GM23338 (cell line): ENCODE measurements around the gene XPO6. TPM values are rescaled to one million over a fixed set of nuclear protein-coding genes. Genes with fewer than 3 reads are reported as not detected.

Experiments
- ATAC-seq: fragments of 200-7000 bp; cut with Tn5 transposase; 3 replicates; pipeline ENCODE4 v1.9.1; 2020
- DNase-seq: peaks from one replicate; pipeline ENCODE4 v3.0.0-alpha.2; 2015; ENCODE audit warnings: low spot score
- H2AFZ ChIP-seq: fragments of 200-600 bp; sonication (generic); 2 replicates; pipeline ENCODE4 v1.8.0; 2016; ENCODE audit warnings: antibody characterized with exemption, mild to moderate bottlenecking, moderate library complexity
- H3F3A ChIP-seq: fragments of 200-600 bp; sonication (generic); replicated peaks from 2 replicates; pipeline ENCODE4 v1.8.0; 2017; ENCODE audit warnings: antibody characterized with exemption, mixed run types, low read depth
- H3K27ac ChIP-seq: fragments of 200-600 bp; sonication (generic); 2 replicates; pipeline ENCODE4 v1.6.1; 2016; ENCODE audit warnings: low read depth
- H3K27me3 ChIP-seq: fragments of 200-600 bp; sonication (generic); 2 replicates; pipeline ENCODE4 v1.8.0; 2016; ENCODE audit warnings: mild to moderate bottlenecking, mixed run types, moderate library complexity; ENCODE audit not compliant: insufficient read depth
- H3K36me3 ChIP-seq: fragments of 200-600 bp; sonication (generic); 2 replicates; pipeline ENCODE4 v1.8.0; 2016; ENCODE audit warnings: mild to moderate bottlenecking; ENCODE audit not compliant: insufficient read depth
- H3K4me1 ChIP-seq: fragments of 200-600 bp; sonication (generic); 2 replicates; pipeline ENCODE4 v1.8.0; 2016; ENCODE audit warnings: mild to moderate bottlenecking, moderate library complexity; ENCODE audit not compliant: insufficient read depth
- H3K4me2 ChIP-seq: fragments of 200-600 bp; sonication (generic); 2 replicates; pipeline ENCODE4 v1.7.1; 2017; ENCODE audit warnings: mixed run types
- H3K4me3 ChIP-seq: fragments of 200-600 bp; sonication (generic); 2 replicates; pipeline ENCODE4 v1.6.1; 2016; ENCODE audit warnings: mixed run types
- H3K79me2 ChIP-seq: fragments of 200-600 bp; sonication (generic); replicated peaks from 2 replicates; pipeline ENCODE4 v1.8.0; 2017; ENCODE audit warnings: mild to moderate bottlenecking; ENCODE audit not compliant: insufficient read depth
- H3K9me2 ChIP-seq: fragments of 200-600 bp; sonication (generic); 2 replicates; pipeline ENCODE4 v1.8.0; 2017; ENCODE audit not compliant: insufficient read depth
- H4K20me1 ChIP-seq: fragments of 200-600 bp; sonication (generic); replicated peaks from 2 replicates; pipeline ENCODE4 v1.8.0; 2017; ENCODE audit warnings: mild to moderate bottlenecking; ENCODE audit not compliant: insufficient read depth
- H3K27ac Mint-ChIP-seq: 2 replicates; pipeline ENCODE4 v1.8.0; 2020; ENCODE audit warnings: inconsistent platforms, mild to moderate bottlenecking, moderate library complexity, mixed read lengths
- H3K27me3 Mint-ChIP-seq: 3 replicates; pipeline ENCODE4 v1.8.0; 2022; ENCODE audit warnings: low read depth, mild to moderate bottlenecking, moderate library complexity, mixed read lengths, inconsistent platforms; ENCODE audit not compliant: insufficient read depth, poor library complexity
- H3K36me3 Mint-ChIP-seq: 3 replicates; pipeline ENCODE4 v1.8.0; 2021; ENCODE audit warnings: low read depth, mild to moderate bottlenecking, inconsistent platforms, moderate library complexity, mixed read lengths
- H3K4me1 Mint-ChIP-seq: 3 replicates; pipeline ENCODE4 v1.8.0; 2020; ENCODE audit warnings: mild to moderate bottlenecking, inconsistent platforms, mixed read lengths
- H3K4me3 Mint-ChIP-seq: 3 replicates; pipeline ENCODE4 v1.8.0; 2021; ENCODE audit warnings: moderate library complexity, mild to moderate bottlenecking, inconsistent platforms, mixed read lengths
- H3K9me3 Mint-ChIP-seq: 3 replicates; pipeline ENCODE4 v1.8.0; 2020; ENCODE audit warnings: moderate library complexity, mild to moderate bottlenecking, inconsistent platforms, mixed read lengths
- CREB1 ChIP-seq: fragments of 250-450 bp; sonication (Bioruptor Pico); IDR thresholded peaks from 2 replicates; pipeline ENCODE4 v1.5.0; 2020; ENCODE audit warnings: low read depth, mild to moderate bottlenecking, moderate library complexity
- EZH2phosphoT487 ChIP-seq: fragments of 200-600 bp; sonication (generic); IDR thresholded peaks from one replicate; pipeline ENCODE4 v1.8.1; 2018; ENCODE audit warnings: antibody characterized with exemption; ENCODE audit not compliant: unreplicated experiment
- POLR2AphosphoS5 ChIP-seq: IDR thresholded peaks from 2 replicates; pipeline ENCODE4 v1.6.1; 2016; ENCODE audit warnings: antibody characterized with exemption, low read depth
- ZNF114 ChIP-seq: fragments of 250-450 bp; sonication (Bioruptor Pico); IDR thresholded peaks from 2 replicates; pipeline ENCODE4 v1.5.0; 2020; ENCODE audit warnings: mild to moderate bottlenecking, moderate library complexity
- polyA plus RNA-seq: library from polyadenylated mRNA; unstranded; fragments of >200 nt; fragmentation: Nextera tagmentation; extraction: Ambion mirVana; gene quantifications from 2 replicates; pipeline ENCODE4 v1.2.1, GENCODE V29; 2016
- total RNA-seq: library from RNA; depleted of rRNA; stranded (reverse); fragments of >200 nt; shearing (Covaris generic); gene quantifications from 2 replicates; pipeline ENCODE4 v1.2.3, GENCODE V29; 2014
- TF ChIP-seq, protein P1 (sequence below): fragments of 250-450 bp; sonication (Bioruptor Pico); IDR thresholded peaks from 2 replicates; pipeline ENCODE4 v1.5.0; 2020; ENCODE audit warnings: mild to moderate bottlenecking, moderate library complexity
- TF ChIP-seq, protein P2 (sequence below), 2 experiments: fragments of 200-600 bp in 1 of 2; sonication (generic) in 1 of 2; conservative IDR thresholded peaks; 2 replicates each; pipeline versions ENCODE4 v1.5.1 to v1.6.1; 2016 to 2017; ENCODE audit warnings: antibody characterized with exemption in 2 of 2, low read depth in 2 of 2, mild to moderate bottlenecking in 2 of 2, moderate library complexity in 1 of 2
- TF ChIP-seq, protein P3 (sequence below): IDR thresholded peaks from 2 replicates; pipeline ENCODE4 v1.6.1; 2016; ENCODE audit warnings: antibody characterized with exemption

XPO6 gene
- total and polyA plus RNA-seq, 2 experiments from 2014 or later, result 83.9 to 178 TPM

DNA sequence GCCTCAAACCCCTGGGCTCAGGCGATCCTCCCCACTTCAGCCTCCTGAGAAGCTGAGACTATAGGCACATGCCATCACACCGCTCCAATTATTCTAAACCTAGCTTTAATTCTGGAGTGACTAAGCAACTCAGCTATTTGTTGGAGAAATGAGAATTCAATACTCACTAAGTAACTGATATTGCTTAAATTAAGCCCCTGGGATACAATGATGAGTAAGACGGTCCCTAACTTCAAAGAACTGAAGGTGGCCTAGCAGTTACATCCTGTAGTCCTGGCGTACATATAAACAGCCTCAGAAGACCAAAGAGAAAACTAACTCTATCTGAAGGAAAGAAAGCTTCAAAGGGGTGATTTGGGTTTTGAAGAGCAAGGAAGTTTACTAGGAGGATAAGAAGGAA, 25.0 kb downstream of the XPO6 start (continued):
- TF ChIP-seq, protein P1, sequence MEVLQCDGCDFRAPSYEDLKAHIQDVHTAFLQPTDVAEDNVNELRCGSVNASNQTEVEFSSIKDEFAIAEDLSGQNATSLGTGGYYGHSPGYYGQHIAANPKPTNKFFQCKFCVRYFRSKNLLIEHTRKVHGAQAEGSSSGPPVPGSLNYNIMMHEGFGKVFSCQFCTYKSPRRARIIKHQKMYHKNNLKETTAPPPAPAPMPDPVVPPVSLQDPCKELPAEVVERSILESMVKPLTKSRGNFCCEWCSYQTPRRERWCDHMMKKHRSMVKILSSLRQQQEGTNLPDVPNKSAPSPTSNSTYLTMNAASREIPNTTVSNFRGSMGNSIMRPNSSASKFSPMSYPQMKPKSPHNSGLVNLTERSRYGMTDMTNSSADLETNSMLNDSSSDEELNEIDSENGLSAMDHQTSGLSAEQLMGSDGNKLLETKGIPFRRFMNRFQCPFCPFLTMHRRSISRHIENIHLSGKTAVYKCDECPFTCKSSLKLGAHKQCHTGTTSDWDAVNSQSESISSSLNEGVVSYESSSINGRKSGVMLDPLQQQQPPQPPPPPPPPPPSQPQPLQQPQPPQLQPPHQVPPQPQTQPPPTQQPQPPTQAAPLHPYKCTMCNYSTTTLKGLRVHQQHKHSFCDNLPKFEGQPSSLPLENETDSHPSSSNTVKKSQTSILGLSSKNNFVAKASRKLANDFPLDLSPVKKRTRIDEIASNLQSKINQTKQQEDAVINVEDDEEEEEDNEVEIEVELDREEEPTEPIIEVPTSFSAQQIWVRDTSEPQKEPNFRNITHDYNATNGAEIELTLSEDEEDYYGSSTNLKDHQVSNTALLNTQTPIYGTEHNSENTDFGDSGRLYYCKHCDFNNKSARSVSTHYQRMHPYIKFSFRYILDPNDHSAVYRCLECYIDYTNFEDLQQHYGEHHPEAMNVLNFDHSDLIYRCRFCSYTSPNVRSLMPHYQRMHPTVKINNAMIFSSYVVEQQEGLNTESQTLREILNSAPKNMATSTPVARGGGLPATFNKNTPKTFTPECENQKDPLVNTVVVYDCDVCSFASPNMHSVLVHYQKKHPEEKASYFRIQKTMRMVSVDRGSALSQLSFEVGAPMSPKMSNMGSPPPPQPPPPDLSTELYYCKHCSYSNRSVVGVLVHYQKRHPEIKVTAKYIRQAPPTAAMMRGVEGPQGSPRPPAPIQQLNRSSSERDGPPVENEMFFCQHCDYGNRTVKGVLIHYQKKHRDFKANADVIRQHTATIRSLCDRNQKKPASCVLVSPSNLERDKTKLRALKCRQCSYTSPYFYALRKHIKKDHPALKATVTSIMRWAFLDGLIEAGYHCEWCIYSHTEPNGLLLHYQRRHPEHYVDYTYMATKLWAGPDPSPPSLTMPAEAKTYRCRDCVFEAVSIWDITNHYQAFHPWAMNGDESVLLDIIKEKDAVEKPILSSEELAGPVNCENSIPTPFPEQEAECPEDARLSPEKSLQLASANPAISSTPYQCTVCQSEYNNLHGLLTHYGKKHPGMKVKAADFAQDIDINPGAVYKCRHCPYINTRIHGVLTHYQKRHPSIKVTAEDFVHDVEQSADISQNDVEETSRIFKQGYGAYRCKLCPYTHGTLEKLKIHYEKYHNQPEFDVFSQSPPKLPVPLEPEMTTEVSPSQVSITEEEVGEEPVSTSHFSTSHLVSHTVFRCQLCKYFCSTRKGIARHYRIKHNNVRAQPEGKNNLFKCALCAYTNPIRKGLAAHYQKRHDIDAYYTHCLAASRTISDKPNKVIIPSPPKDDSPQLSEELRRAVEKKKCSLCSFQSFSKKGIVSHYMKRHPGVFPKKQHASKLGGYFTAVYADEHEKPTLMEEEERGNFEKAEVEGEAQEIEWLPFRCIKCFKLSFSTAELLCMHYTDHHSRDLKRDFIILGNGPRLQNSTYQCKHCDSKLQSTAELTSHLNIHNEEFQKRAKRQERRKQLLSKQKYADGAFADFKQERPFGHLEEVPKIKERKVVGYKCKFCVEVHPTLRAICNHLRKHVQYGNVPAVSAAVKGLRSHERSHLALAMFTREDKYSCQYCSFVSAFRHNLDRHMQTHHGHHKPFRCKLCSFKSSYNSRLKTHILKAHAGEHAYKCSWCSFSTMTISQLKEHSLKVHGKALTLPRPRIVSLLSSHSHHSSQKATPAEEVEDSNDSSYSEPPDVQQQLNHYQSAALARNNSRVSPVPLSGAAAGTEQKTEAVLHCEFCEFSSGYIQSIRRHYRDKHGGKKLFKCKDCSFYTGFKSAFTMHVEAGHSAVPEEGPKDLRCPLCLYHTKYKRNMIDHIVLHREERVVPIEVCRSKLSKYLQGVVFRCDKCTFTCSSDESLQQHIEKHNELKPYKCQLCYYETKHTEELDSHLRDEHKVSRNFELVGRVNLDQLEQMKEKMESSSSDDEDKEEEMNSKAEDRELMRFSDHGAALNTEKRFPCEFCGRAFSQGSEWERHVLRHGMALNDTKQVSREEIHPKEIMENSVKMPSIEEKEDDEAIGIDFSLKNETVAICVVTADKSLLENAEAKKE, result no peak
- TF ChIP-seq EZH2phosphoT487, result no peak

DNA sequence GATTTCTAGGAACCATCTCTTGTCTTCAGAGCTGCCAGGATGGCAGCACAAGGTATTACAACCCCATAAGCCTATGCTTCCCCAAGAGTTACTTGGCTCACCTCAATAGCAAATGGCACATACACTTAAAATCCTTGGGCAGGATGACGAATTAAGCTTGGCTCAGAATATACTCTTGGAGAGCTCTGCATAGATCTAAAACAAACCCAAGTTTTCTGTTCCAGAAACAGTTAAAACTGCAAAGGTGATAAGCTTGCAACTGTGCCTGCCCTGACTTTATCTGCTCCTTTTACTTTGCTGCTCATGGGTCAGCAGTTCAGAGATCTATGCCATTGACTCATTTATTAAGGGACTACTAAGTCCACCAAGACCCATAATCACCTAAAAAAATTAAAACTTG, 26.1 kb downstream of the XPO6 start:
- Histone ChIP-seq H3K79me2 (peaks cover 100% of the 10 kb centered on the region), H3K36me3 (no peaks in the 10 kb centered on the region; the same call in 1 of the 2 replicates)
- TF ChIP-seq, protein P1, result no peak
- TF ChIP-seq ZNF114 (CRISPR knock-in tag) (no peak), POLR2AphosphoS5 (no peak), CREB1 (CRISPR knock-in tag) (no peak)
- TF ChIP-seq, protein P2, sequence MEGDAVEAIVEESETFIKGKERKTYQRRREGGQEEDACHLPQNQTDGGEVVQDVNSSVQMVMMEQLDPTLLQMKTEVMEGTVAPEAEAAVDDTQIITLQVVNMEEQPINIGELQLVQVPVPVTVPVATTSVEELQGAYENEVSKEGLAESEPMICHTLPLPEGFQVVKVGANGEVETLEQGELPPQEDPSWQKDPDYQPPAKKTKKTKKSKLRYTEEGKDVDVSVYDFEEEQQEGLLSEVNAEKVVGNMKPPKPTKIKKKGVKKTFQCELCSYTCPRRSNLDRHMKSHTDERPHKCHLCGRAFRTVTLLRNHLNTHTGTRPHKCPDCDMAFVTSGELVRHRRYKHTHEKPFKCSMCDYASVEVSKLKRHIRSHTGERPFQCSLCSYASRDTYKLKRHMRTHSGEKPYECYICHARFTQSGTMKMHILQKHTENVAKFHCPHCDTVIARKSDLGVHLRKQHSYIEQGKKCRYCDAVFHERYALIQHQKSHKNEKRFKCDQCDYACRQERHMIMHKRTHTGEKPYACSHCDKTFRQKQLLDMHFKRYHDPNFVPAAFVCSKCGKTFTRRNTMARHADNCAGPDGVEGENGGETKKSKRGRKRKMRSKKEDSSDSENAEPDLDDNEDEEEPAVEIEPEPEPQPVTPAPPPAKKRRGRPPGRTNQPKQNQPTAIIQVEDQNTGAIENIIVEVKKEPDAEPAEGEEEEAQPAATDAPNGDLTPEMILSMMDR (conservative IDR thresholded peaks at IDR 0.05; ENCODE audit: low read depth in 2 of 2), result no peak
- TF ChIP-seq, protein P3, sequence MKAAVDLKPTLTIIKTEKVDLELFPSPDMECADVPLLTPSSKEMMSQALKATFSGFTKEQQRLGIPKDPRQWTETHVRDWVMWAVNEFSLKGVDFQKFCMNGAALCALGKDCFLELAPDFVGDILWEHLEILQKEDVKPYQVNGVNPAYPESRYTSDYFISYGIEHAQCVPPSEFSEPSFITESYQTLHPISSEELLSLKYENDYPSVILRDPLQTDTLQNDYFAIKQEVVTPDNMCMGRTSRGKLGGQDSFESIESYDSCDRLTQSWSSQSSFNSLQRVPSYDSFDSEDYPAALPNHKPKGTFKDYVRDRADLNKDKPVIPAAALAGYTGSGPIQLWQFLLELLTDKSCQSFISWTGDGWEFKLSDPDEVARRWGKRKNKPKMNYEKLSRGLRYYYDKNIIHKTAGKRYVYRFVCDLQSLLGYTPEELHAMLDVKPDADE, result no peak

More for the DNA sequence above, 26.1 kb downstream of the XPO6 start:
- Mint-ChIP-seq H3K4me3 (no peak overlapping the region), H3K9me3 (0 out of 3 replicates have a peak, but pooled peaks cover 3% of the 10 kb centered on the region), H3K4me1 (peaks cover 43% of the 10 kb centered on the region), H3K27ac (no peak overlapping the region), H3K27me3 (peaks cover 5% of the 10 kb centered on the region), H3K36me3 (peaks cover 21% of the 10 kb centered on the region)
- H2AFZ ChIP-seq, result no peak overlapping the region
- peaks cover 63% of the 10 kb centered on the region for H4K20me1 ChIP-seq
- no peaks in the 10 kb centered on the region for H3K9me2 ChIP-seq
- H3K4me3 ChIP-seq, result no peak overlapping the region
- ATAC-seq (no peak), DNase-seq (no peak)
- H3K4me2 ChIP-seq, result no peak overlapping the region
- H3K27me3 ChIP-seq, result no peaks in the 10 kb centered on the region
- no peak overlapping the region for H3K27ac ChIP-seq
- no peaks in the 10 kb centered on the region for H3F3A ChIP-seq
- H3K4me1 ChIP-seq, result peaks cover 25% of the 10 kb centered on the region
